Lower lobe of right lung (tissue), 2 donors: ENCODE results near the gene ABCC1. TPM values are rescaled to one million over a fixed set of nuclear protein-coding genes. Genes with fewer than 3 reads are reported as not detected.
A peak's percentile ranks its signal among the peaks of the same experiment; 100 is the strongest.

Source experiments
- ATAC-seq, 2 donors: fragments of 200-7000 bp; cut with Tn5 transposase; one replicate each; pipeline ENCODE4 v1.9.1; 2020 to 2022; ENCODE audit warnings: mild to moderate bottlenecking in 2 of 2, moderate library complexity in 2 of 2
- DNase-seq: peaks from one replicate; pipeline ENCODE4 v3.0.0-alpha.2; 2020
- H3K27ac ChIP-seq: fragments of 200-600 bp; one replicate; pipeline ENCODE4 v1.8.0; 2022
- H3K27me3 ChIP-seq: fragments of 200-600 bp; one replicate; pipeline ENCODE4 v1.8.0; 2022; ENCODE audit warnings: low read depth
- H3K36me3 ChIP-seq: fragments of 200-600 bp; one replicate; pipeline ENCODE4 v1.8.0; 2022; ENCODE audit warnings: mild to moderate bottlenecking
- H3K4me1 ChIP-seq: fragments of 200-600 bp; one replicate; pipeline ENCODE4 v1.8.0; 2022
- H3K4me3 ChIP-seq: fragments of 200-600 bp; one replicate; pipeline ENCODE4 v1.8.0; 2022; ENCODE audit warnings: mild to moderate bottlenecking
- H3K9me3 ChIP-seq: fragments of 200-600 bp; one replicate; pipeline ENCODE4 v1.8.0; 2022
- intact Hi-C: fragments of 100-400 bp; cut with DNase I; formaldehyde crosslinking; loops from one replicate; pipeline ENCODE4 v1.11.0; 2022
- total RNA-seq: library from RNA; stranded (reverse); fragmentation: NEBNext Ultra II Directional; extraction: Animal tissue kit (Norgen Biotek cat#: 25700); gene quantifications from one replicate; pipeline ENCODE4 v1.2.1, GENCODE V29; 2021
- TF ChIP-seq, protein P1 (sequence below): fragments of 200-600 bp; IDR thresholded peaks from one replicate; pipeline ENCODE4 v1.8.0; 2022; ENCODE audit warnings: antibody characterized with exemption, mild to moderate bottlenecking
- donor health status: DM: no; HTN: yes; CAD: no; lungs with severe emphysema.

Gene ABCC1
- total RNA-seq, 1 donor from 2014 or later: 47.5 TPM

DNA sequence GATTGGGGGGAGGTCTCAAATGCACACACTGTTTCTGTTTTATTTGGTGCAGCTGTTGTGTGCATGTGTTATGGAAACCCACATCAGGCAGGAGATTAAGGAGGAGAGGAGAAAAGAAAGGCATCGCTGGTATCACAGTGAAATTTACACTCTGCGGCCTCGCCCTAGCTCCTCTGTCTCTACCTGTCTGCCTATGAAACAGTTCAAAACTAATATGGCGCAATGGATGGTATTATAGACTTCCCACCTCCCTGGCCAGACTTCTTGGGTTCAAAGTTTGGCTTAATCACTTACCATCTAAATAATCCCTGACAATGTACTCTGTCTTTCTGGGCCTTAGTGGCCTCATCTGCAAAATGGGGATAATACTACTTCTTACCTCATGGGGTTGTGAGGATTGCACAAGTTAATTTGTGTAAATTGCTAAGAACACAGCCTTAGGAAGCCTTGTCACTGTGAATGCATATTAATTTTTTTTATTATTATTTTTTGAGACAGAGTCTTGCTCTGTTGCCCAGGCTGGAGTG is 1.4 kb upstream of the ABCC1 start:
- no peaks in the 10 kb centered on the region for H3K27me3 ChIP-seq
- DNase-seq (no peak), ATAC-seq (no peak)
- no peak overlapping the region for H3K27ac ChIP-seq
- intact Hi-C loops: no loop called here
- H3K4me3 ChIP-seq: no peak overlapping the region
- TF ChIP-seq, protein P1, sequence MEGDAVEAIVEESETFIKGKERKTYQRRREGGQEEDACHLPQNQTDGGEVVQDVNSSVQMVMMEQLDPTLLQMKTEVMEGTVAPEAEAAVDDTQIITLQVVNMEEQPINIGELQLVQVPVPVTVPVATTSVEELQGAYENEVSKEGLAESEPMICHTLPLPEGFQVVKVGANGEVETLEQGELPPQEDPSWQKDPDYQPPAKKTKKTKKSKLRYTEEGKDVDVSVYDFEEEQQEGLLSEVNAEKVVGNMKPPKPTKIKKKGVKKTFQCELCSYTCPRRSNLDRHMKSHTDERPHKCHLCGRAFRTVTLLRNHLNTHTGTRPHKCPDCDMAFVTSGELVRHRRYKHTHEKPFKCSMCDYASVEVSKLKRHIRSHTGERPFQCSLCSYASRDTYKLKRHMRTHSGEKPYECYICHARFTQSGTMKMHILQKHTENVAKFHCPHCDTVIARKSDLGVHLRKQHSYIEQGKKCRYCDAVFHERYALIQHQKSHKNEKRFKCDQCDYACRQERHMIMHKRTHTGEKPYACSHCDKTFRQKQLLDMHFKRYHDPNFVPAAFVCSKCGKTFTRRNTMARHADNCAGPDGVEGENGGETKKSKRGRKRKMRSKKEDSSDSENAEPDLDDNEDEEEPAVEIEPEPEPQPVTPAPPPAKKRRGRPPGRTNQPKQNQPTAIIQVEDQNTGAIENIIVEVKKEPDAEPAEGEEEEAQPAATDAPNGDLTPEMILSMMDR: no peak
- no peaks in the 10 kb centered on the region for H3K36me3 ChIP-seq
- H3K9me3 ChIP-seq: no peaks in the 10 kb centered on the region
- H3K4me1 ChIP-seq: peaks cover 30% of the 10 kb centered on the region

GRCh38 chr16:15948532-15949209 is 745 bp upstream of the ABCC1 start:
- TF ChIP-seq, protein P1: no peak
- DNase-seq (no peak), ATAC-seq (peak; percentile 10 to 31)
- intact Hi-C loops: no loop called here
- Histone ChIP-seq H3K4me3 (peak overlapping the region; percentile 62), H3K27me3 (no peaks in the 10 kb centered on the region), H3K27ac (peak overlapping the region; percentile 78), H3K36me3 (no peaks in the 10 kb centered on the region), H3K9me3 (no peaks in the 10 kb centered on the region), H3K4me1 (peaks cover 36% of the 10 kb centered on the region)

DNA sequence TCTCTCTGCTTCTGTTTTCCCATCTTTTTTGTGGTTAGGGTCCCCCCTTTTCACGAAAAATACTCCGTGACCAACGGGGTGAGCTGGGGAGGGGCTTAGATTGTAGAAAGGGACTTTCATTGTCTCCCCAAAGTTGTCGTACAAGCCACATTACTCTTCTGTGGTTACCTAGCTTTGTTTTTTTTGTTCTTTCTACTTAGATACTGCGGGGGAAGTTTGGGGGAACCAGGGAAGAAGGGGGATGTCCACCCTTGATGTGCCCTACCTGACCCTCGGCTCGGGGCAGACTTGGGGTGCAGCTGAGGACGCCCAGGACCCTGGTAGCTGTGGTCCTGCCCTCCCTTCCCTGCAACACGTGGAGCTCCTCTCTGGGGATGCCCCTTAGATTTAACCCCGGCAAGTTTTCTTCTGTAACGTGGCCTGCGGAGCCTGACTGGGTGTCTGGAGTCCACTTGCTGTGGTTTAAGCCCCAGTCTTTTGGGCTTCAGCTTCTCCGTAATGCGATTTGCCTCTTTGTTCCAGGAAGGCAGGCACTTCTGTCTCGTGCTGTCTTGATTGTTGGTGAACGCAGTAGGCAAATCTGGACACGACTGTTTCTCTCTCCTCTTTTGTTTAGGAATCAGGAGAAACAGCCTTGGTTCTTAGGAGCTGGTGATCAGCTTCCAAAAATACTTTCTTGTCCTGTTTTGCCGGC is 892 bp downstream of the ABCC1 start:
- intact Hi-C loops: no loop called here
- Histone ChIP-seq H3K4me3 (peak overlapping the region; percentile 81), H3K9me3 (no peaks in the 10 kb centered on the region), H3K4me1 (peaks cover 48% of the 10 kb centered on the region), H3K27me3 (no peaks in the 10 kb centered on the region), H3K36me3 (no peaks in the 10 kb centered on the region), H3K27ac (peak overlapping the region; percentile 89)
- DNase-seq (no peak), ATAC-seq (peak; percentile 29 to 46)
- TF ChIP-seq, protein P1: no peak

- ATAC-seq (no peak), DNase-seq (no peak)
- TF ChIP-seq, protein P1: no peak
- intact Hi-C loops: no loop called here
- Histone ChIP-seq H3K27ac (peak overlapping the region; percentile 89), H3K4me3 (peak overlapping the region; percentile 81), H3K36me3 (no peaks in the 10 kb centered on the region), H3K4me1 (peaks cover 49% of the 10 kb centered on the region), H3K27me3 (no peaks in the 10 kb centered on the region), H3K9me3 (no peaks in the 10 kb centered on the region)
Observed at GRCh38 chr16:15950869-15951268, 1.5 kb downstream of the ABCC1 start.

GRCh38 chr16:15951852-15952251 is 2.4 kb downstream of the ABCC1 start:
- peak overlapping the region; percentile 31 for H3K27ac ChIP-seq
- no peak overlapping the region for H3K4me3 ChIP-seq
- no peak for ATAC-seq
- H3K9me3 ChIP-seq: no peaks in the 10 kb centered on the region
- intact Hi-C loops: no loop called here
- no peaks in the 10 kb centered on the region for H3K36me3 ChIP-seq
- H3K27me3 ChIP-seq: no peaks in the 10 kb centered on the region
- no peak for DNase-seq
- TF ChIP-seq, protein P1: no peak
- peaks cover 49% of the 10 kb centered on the region for H3K4me1 ChIP-seq
